ENCODE measurements around the gene HS3ST4. TPM values are rescaled to one million over a fixed set of nuclear protein-coding genes. Genes with fewer than 3 reads are reported as not detected.

Gene HS3ST4
- not detected for total RNA-seq
- long read RNA-seq, result 0 reads

GRCh38 chr16:25691519-25692091, at the start of gene HS3ST4:
HS3ST4 (plus strand) TSS chr16:25691959.
- intact Hi-C loops (cut with DNase I, micrococcal nuclease), result no loop called here
- no peak for ATAC-seq

GRCh38 chr16:25643633-25644032, 48.1 kb upstream of the HS3ST4 start:
- no peak for DNase-seq
- ATAC-seq, result no peak
- intact Hi-C loops (cut with DNase I, micrococcal nuclease), result no loop called here

More at GRCh38 chr16:25691519-25692091, at the start of gene HS3ST4:
- no peak for DNase-seq

GRCh38 chr16:25656639-25657038, 35.1 kb upstream of the HS3ST4 start:
- intact Hi-C loops (cut with DNase I, micrococcal nuclease), result no loop called here
- ATAC-seq (no peak), DNase-seq (no peak)

GRCh38 chr16:25676820-25677219, 14.9 kb upstream of the HS3ST4 start:
- intact Hi-C loops (cut with DNase I, micrococcal nuclease), result no loop called here
- DNase-seq, result no peak
- ATAC-seq, result no peak

GRCh38 chr16:25679511-25679910, 12.2 kb upstream of the HS3ST4 start:
- no peak for DNase-seq
- ATAC-seq, result no peak
- intact Hi-C loops (cut with DNase I, micrococcal nuclease), result no loop called here

GRCh38 chr16:25689137-25689836, 2.5 kb upstream of the HS3ST4 start:
- ATAC-seq, result no peak
- DNase-seq, result no peak
- intact Hi-C loops (cut with DNase I, micrococcal nuclease), result no loop called here

- intact Hi-C loops (cut with DNase I, micrococcal nuclease), result no loop called here
- no peak for DNase-seq
- ATAC-seq, result no peak
Measured at GRCh38 chr16:25690552-25691143, 1.1 kb upstream of the HS3ST4 start.

GRCh38 chr16:25692351-25692741, 587 bp downstream of the HS3ST4 start:
- DNase-seq (no peak), ATAC-seq (no peak)
- intact Hi-C loops (cut with DNase I, micrococcal nuclease), result no loop called here

GRCh38 chr16:25692742-25693508, 1.2 kb downstream of the HS3ST4 start:
- ATAC-seq, result no peak
- no peak for DNase-seq
- intact Hi-C loops (cut with DNase I, micrococcal nuclease), result no loop called here

- DNase-seq (no peak), ATAC-seq (no peak)
- intact Hi-C loops (cut with DNase I, micrococcal nuclease), result no loop called here
Measured at GRCh38 chr16:25693631-25694030, 1.9 kb downstream of the HS3ST4 start.

GRCh38 chr16:25699069-25699468, 7.3 kb downstream of the HS3ST4 start:
- intact Hi-C loops (cut with DNase I, micrococcal nuclease), result no loop called here
- ATAC-seq, result no peak
- no peak for DNase-seq

GRCh38 chr16:25700547-25700946, 8.8 kb downstream of the HS3ST4 start:
- ATAC-seq, result no peak
- DNase-seq, result no peak
- intact Hi-C loops (cut with DNase I, micrococcal nuclease), result no loop called here

GRCh38 chr16:25707553-25707952, 15.8 kb downstream of the HS3ST4 start:
- ATAC-seq, result no peak
- intact Hi-C loops (cut with DNase I, micrococcal nuclease), result no loop called here
- DNase-seq, result no peak

- intact Hi-C loops (cut with DNase I, micrococcal nuclease), result no loop called here
- ATAC-seq (peak; percentile 51), DNase-seq (peak in 1 of 2 donors; percentile 31)
Measured at GRCh38 chr16:25707982-25708583, 16.3 kb downstream of the HS3ST4 start.

GRCh38 chr16:25709213-25709612, 17.5 kb downstream of the HS3ST4 start:
- intact Hi-C loops (cut with DNase I, micrococcal nuclease), result no loop called here
- ATAC-seq (no peak), DNase-seq (no peak)

- ATAC-seq (no peak), DNase-seq (no peak)
- intact Hi-C loops (cut with DNase I, micrococcal nuclease), result no loop called here
Measured at GRCh38 chr16:25713785-25714570, 22.2 kb downstream of the HS3ST4 start.

GRCh38 chr16:25716186-25716585, 24.4 kb downstream of the HS3ST4 start:
- DNase-seq (no peak), ATAC-seq (no peak)
- intact Hi-C loops (cut with DNase I, micrococcal nuclease), result no loop called here

GRCh38 chr16:25721439-25721838, 29.7 kb downstream of the HS3ST4 start:
- DNase-seq (no peak), ATAC-seq (no peak)
- intact Hi-C loops (cut with DNase I, micrococcal nuclease), result no loop called here
